Stomach (tissue), 9 donors: ENCODE data around the gene BFSP1. TPM values are rescaled to one million over a fixed set of nuclear protein-coding genes. Genes with fewer than 3 reads are reported as not detected.

ENCODE experiments used
- DNase-seq, 2 donors: peaks; one replicate each; pipeline versions ENCODE4 v3.0.0 to v3.0.0-alpha.2; 2013 to 2019
- H3K27ac ChIP-seq, 5 donors: fragments of 200-600 bp in 4 of 5; sonication (generic) in 4 of 5; one replicate each; pipeline ENCODE4 v1.5.1; 2013 to 2019; ENCODE audit warnings: mild to moderate bottlenecking in 1 of 5, moderate library complexity in 1 of 5
- H3K27me3 ChIP-seq, 3 donors: fragments of 200-600 bp; sonication (generic); one replicate each; pipeline ENCODE4 v1.5.1; 2017 to 2019; ENCODE audit warnings: mixed run types in 1 of 3
- H3K36me3 ChIP-seq, 4 donors: fragments of 200-600 bp; sonication (generic); 1 replicate in 3 of 4; 2 replicates in 1 of 4; pipeline ENCODE4 v1.5.1; 2016 to 2019
- H3K4me1 ChIP-seq, 4 donors: fragments of 200-600 bp; sonication (generic); one replicate each; pipeline ENCODE4 v1.5.1; 2016 to 2019
- H3K4me3 ChIP-seq, 4 donors: fragments of 200-600 bp; sonication (generic) in 3 of 4; one replicate each; pipeline ENCODE4 v1.5.1; 2016 to 2019; ENCODE audit warnings: mild to moderate bottlenecking in 1 of 4
- H3K9me3 ChIP-seq, 4 donors: fragments of 200-600 bp; sonication (generic); one replicate each; pipeline ENCODE4 v1.5.1; 2016 to 2019
- EP300 ChIP-seq: sonication (generic); formaldehyde crosslinking; IDR thresholded peaks from one replicate; pipeline ENCODE4 v1.6.1; 2017; ENCODE audit warnings: antibody characterized with exemption
- POLR2A ChIP-seq, 4 donors: fragments of 450-650 bp; IDR thresholded peaks; one replicate each; pipeline ENCODE4 v1.6.1; 2016; ENCODE audit warnings: antibody characterized with exemption in 4 of 4, control low read depth in 2 of 4, mild to moderate bottlenecking in 1 of 4, moderate library complexity in 1 of 4
- POLR2AphosphoS5 ChIP-seq, 3 donors: sonication (generic); formaldehyde crosslinking; IDR thresholded peaks; one replicate each; pipeline ENCODE4 v1.6.1; 2016; ENCODE audit warnings: antibody characterized with exemption in 3 of 3
- WGBS, 5 donors: extraction: QIAGEN DNeasy Blood & Tissue Kit in 3 of 5; methylation state at CpG; one replicate each; pipeline versions ENCODE4 v1.1.5 to v1.1.7; 2013 to 2018; 5-methylcytosine and 5-hydroxymethylcytosine counted together
- intact Hi-C: fragments of 100-400 bp; cut with DNase I; formaldehyde crosslinking; loops from one replicate; pipeline ENCODE4 v1.15.1; 2023; ENCODE audit warnings: low total_unique reads
- polyA plus RNA-seq, 3 donors: library from polyadenylated mRNA; stranded (reverse); fragments of 200-250 nt; gene quantifications; one replicate each; pipeline ENCODE4 v1.2.3, GENCODE V29; 2013
- total RNA-seq, 5 donors: library from RNA; depleted of rRNA; stranded (reverse); fragments of >200 nt; gene quantifications; one replicate each; pipeline versions ENCODE4 v1.1.0 to v1.2.3, GENCODE V29; 2014 to 2016
- TF ChIP-seq, protein P1 (sequence below), 7 experiments: fragments of 450-650 bp in 4 of 7; fragments of 200-600 bp in 3 of 7; sonication (generic) in 3 of 7; IDR thresholded peaks; one replicate each; pipeline ENCODE4 v1.5.1; 2016 to 2019; ENCODE audit warnings: antibody characterized with exemption in 7 of 7, control low read depth in 2 of 7, mild to moderate bottlenecking in 1 of 7
- donor health status: healthy with polysubstance abuse.
- donor health status: Bipolar disorder and iron deficiency.
- donor health status: healthy.

The BFSP1 gene
- total and polyA plus RNA-seq, 8 donors = 0.70 to 7.1 (median 1.7) TPM; not detected in 3

- H3K27me3 ChIP-seq = no peaks in the 10 kb centered on the region
- H3K9me3 ChIP-seq = no peaks in the 10 kb centered on the region
- no peak overlapping the region for H3K4me3 ChIP-seq
- H3K36me3 ChIP-seq = no peaks in the 10 kb centered on the region
- DNase-seq = no peak
- WGBS, 5 donors = 70 to 84% (median 80%) methylated on average over 14 of the region's 14 CpGs
- no peaks in the 10 kb centered on the region for H3K4me1 ChIP-seq
- TF ChIP-seq POLR2A (IDR thresholded peaks at IDR 0.05) = no peak
- no peak for TF ChIP-seq EP300
- TF ChIP-seq POLR2AphosphoS5 (IDR thresholded peaks at IDR 0.05) = no peak
- TF ChIP-seq, protein P1, sequence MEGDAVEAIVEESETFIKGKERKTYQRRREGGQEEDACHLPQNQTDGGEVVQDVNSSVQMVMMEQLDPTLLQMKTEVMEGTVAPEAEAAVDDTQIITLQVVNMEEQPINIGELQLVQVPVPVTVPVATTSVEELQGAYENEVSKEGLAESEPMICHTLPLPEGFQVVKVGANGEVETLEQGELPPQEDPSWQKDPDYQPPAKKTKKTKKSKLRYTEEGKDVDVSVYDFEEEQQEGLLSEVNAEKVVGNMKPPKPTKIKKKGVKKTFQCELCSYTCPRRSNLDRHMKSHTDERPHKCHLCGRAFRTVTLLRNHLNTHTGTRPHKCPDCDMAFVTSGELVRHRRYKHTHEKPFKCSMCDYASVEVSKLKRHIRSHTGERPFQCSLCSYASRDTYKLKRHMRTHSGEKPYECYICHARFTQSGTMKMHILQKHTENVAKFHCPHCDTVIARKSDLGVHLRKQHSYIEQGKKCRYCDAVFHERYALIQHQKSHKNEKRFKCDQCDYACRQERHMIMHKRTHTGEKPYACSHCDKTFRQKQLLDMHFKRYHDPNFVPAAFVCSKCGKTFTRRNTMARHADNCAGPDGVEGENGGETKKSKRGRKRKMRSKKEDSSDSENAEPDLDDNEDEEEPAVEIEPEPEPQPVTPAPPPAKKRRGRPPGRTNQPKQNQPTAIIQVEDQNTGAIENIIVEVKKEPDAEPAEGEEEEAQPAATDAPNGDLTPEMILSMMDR (IDR thresholded peaks at IDR 0.05) = no peak
- intact Hi-C loops = no loop called here
- H3K27ac ChIP-seq = no peak overlapping the region
Measured at GRCh38 chr20:17518339-17519052, 12.7 kb downstream of the BFSP1 start.

DNA sequence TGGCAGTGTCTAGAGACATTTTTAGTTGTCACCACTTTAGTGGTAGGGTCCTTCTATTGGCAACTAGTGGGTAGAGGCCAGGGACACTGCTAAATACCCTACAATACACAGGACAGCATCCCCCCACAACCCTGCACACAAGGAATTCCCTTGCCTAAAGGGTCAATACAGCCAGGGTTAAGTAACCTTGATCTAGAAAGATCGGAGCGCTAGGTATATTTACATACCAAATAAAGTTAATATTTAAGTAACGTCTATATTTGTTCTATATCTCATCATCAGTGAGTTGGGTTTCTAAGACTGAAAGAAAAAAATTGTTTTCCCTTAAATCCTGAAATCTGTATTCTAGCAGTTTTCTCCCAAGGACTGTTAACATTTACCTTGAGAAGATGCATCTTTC lies 16.1 kb downstream of the BFSP1 start:
- no peaks in the 10 kb centered on the region for H3K27me3 ChIP-seq
- H3K27ac ChIP-seq = no peak overlapping the region
- H3K4me3 ChIP-seq = no peak overlapping the region
- no peaks in the 10 kb centered on the region for H3K9me3 ChIP-seq
- intact Hi-C loops = no loop called here
- DNase-seq = no peak
- no peaks in the 10 kb centered on the region for H3K36me3 ChIP-seq
- 33 to 68% (median 46%) methylated on average over 3 of the region's 3 CpGs for WGBS, 5 donors
- no peak for TF ChIP-seq EP300
- TF ChIP-seq POLR2AphosphoS5 (IDR thresholded peaks at IDR 0.05) = no peak
- TF ChIP-seq, protein P1 (IDR thresholded peaks at IDR 0.05) = no peak
- no peak for TF ChIP-seq POLR2A (IDR thresholded peaks at IDR 0.05)
- H3K4me1 ChIP-seq = no peaks in the 10 kb centered on the region

- no peak for DNase-seq
- Histone ChIP-seq H3K4me1 (no peaks in the 10 kb centered on the region), H3K27ac (no peak overlapping the region), H3K27me3 (no peaks in the 10 kb centered on the region), H3K36me3 (no peaks in the 10 kb centered on the region), H3K9me3 (no peaks in the 10 kb centered on the region), H3K4me3 (no peak overlapping the region)
- intact Hi-C loops = no loop called here
- WGBS, 5 donors = 86 to 100% (median 94%) methylated on average over 2 of the region's 2 CpGs
- no peak for TF ChIP-seq POLR2A (IDR thresholded peaks at IDR 0.05)
- TF ChIP-seq, protein P1 (IDR thresholded peaks at IDR 0.05) = no peak
- TF ChIP-seq EP300 = no peak
- no peak for TF ChIP-seq POLR2AphosphoS5 (IDR thresholded peaks at IDR 0.05)
Measured at GRCh38 chr20:17513939-17514338, 17.2 kb downstream of the BFSP1 start.

- WGBS, 5 donors = 72 to 87% (median 83%) methylated on average over 6 of the region's 6 CpGs
- Histone ChIP-seq H3K36me3 (no peaks in the 10 kb centered on the region), H3K4me1 (no peaks in the 10 kb centered on the region), H3K27me3 (no peaks in the 10 kb centered on the region), H3K9me3 (no peaks in the 10 kb centered on the region), H3K27ac (no peak overlapping the region), H3K4me3 (no peak overlapping the region)
- intact Hi-C loops = no loop called here
- DNase-seq = no peak
- TF ChIP-seq, protein P1 (IDR thresholded peaks at IDR 0.05) = no peak
- no peak for TF ChIP-seq POLR2A (IDR thresholded peaks at IDR 0.05)
- no peak for TF ChIP-seq EP300
- TF ChIP-seq POLR2AphosphoS5 (IDR thresholded peaks at IDR 0.05) = no peak
Measured at GRCh38 chr20:17511401-17511800, 19.8 kb downstream of the BFSP1 start.
